ENCODE measurements around the gene ITGA1.
"Not testable (repeated sequence)": the region's sequence is repeated elsewhere in the genome, so short reads cannot be mapped to it uniquely, and the experiment has no call there.

The ITGA1 gene

GRCh38 chr5:52834320-52834719, 46.6 kb downstream of the ITGA1 start:
- no peak for DNase-seq

- no peak for DNase-seq
Observed at GRCh38 chr5:52837068-52837467, 49.4 kb downstream of the ITGA1 start.

- DNase-seq = no peak
Observed at GRCh38 chr5:52837591-52838001, 49.9 kb downstream of the ITGA1 start.

GRCh38 chr5:52838326-52839015, 50.8 kb downstream of the ITGA1 start:
- DNase-seq = no peak

GRCh38 chr5:52839285-52839684, 51.6 kb downstream of the ITGA1 start:
- no peak for DNase-seq

GRCh38 chr5:52840277-52841050, 52.7 kb downstream of the ITGA1 start:
- no peak for DNase-seq

GRCh38 chr5:52841114-52841513, 53.4 kb downstream of the ITGA1 start:
- DNase-seq = no peak

GRCh38 chr5:52842111-52842510, 54.4 kb downstream of the ITGA1 start:
- no peak for DNase-seq

GRCh38 chr5:52844885-52845284, 57.2 kb downstream of the ITGA1 start:
- no peak for DNase-seq

GRCh38 chr5:52846182-52846842, 58.6 kb downstream of the ITGA1 start:
- no peak for DNase-seq

- DNase-seq = not testable (repeated sequence)
Observed at GRCh38 chr5:52848688-52849087, 61.0 kb downstream of the ITGA1 start.

- no peak for DNase-seq
Observed at GRCh38 chr5:52849544-52849943, 61.8 kb downstream of the ITGA1 start.

- no peak for DNase-seq
Observed at GRCh38 chr5:52853650-52854049, 65.9 kb downstream of the ITGA1 start.

- DNase-seq = no peak
Observed at GRCh38 chr5:52854301-52854700, 66.6 kb downstream of the ITGA1 start.

- no peak for DNase-seq
Observed at GRCh38 chr5:52854949-52855348, 67.2 kb downstream of the ITGA1 start.

GRCh38 chr5:52856564-52856963, 68.8 kb downstream of the ITGA1 start:
- no peak for DNase-seq

GRCh38 chr5:52859628-52860027, 71.9 kb downstream of the ITGA1 start:
- DNase-seq = no peak

GRCh38 chr5:52861368-52861767, 73.7 kb downstream of the ITGA1 start:
- DNase-seq = no peak

- DNase-seq = no peak
Observed at GRCh38 chr5:52863715-52864290, 76.1 kb downstream of the ITGA1 start.

GRCh38 chr5:52864371-52864770, 76.7 kb downstream of the ITGA1 start:
- DNase-seq = no peak

- DNase-seq = no peak
Observed at GRCh38 chr5:52864884-52865283, 77.2 kb downstream of the ITGA1 start.

- DNase-seq = not testable (repeated sequence)
Observed at GRCh38 chr5:52865991-52866390, 78.3 kb downstream of the ITGA1 start.

GRCh38 chr5:52867809-52868208, 80.1 kb downstream of the ITGA1 start:
- no peak for DNase-seq

All from T-helper 9 cell (primary cell).